GM12874 (cell line): Measurements from ENCODE around the gene WNK2.

Experiments used
- CTCF ChIP-seq: IDR thresholded peaks from 2 replicates; pipeline ENCODE4 v1.5.1; 2011; ENCODE audit warnings: low read depth, mild to moderate bottlenecking, control low read depth, low read length, moderate library complexity; ENCODE audit not compliant: insufficient read depth

WNK2 gene

GRCh38 chr9:93207326-93207814 lies 23.4 kb downstream of the WNK2 start:
- TF ChIP-seq CTCF = no peak

- TF ChIP-seq CTCF = no peak
These were observed 24.2 kb downstream of the WNK2 start for GRCh38 chr9:93207860-93208734.

GRCh38 chr9:93209097-93209496 lies 25.2 kb downstream of the WNK2 start:
- no peak for TF ChIP-seq CTCF

- TF ChIP-seq CTCF = no peak
These were observed 25.8 kb downstream of the WNK2 start for GRCh38 chr9:93209576-93210323.

GRCh38 chr9:93210324-93210973 lies 26.5 kb downstream of the WNK2 start:
- TF ChIP-seq CTCF = no peak

GRCh38 chr9:93210974-93211653 lies 27.2 kb downstream of the WNK2 start:
- no peak for TF ChIP-seq CTCF
